Endothelial cell of coronary artery (primary cell): Measurements from ENCODE around the gene ATP6V0B. TPM values are rescaled to one million over a fixed set of nuclear protein-coding genes. Genes with fewer than 3 reads are reported as not detected.

Experiments used
- total RNA-seq: library from RNA; depleted of rRNA; stranded (reverse); fragments of >200 nt; gene quantifications from 2 replicates; pipeline ENCODE4 v1.2.3, GENCODE V29; 2014

ATP6V0B gene
- total RNA-seq = 95.7 and 103 TPM in 2 replicates

DNA sequence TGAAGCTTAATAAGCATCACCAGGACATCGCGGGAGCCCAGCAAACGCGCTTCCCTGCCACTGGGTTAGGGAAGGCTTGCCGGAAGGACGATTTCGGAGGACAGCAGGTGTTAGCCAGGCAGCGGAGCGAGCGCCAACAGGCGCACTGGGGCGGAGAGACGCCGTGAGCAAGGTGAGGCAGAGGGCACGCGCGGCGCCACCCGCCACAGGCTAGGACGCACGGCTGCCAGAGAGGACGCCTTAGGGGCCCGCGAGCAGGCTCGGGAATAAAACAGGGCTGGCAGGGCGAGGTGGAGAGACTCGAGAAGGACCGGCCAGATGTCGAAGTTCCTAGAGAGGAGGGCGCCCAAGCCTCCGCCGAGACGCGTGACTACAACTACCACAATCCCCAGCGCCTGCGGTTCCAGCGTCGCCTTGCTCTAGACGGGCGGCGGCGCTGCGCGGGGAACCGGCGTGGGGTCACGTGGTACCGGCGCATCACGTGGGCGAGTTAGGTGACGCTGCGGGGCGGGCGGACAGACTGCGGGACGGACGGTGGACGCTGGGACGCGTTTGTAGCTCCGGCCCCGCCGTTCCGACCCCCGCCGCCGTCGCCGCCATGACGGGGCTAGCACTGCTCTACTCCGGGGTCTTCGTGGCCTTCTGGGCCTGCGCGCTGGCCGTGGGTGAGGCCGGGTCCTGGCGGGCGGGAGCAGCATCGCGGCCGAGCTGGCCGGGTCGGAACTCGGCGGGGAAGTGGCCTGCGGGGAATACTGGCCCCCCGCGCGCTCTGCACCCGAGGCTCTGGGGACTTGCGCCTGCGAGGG lies at the start of gene ATP6V0B:
Gene ATP6V0B (plus strand): TSS at position 518 of the 806 bp plus-strand sequence. CDS start 81 bp downstream, at position 599.

DNA sequence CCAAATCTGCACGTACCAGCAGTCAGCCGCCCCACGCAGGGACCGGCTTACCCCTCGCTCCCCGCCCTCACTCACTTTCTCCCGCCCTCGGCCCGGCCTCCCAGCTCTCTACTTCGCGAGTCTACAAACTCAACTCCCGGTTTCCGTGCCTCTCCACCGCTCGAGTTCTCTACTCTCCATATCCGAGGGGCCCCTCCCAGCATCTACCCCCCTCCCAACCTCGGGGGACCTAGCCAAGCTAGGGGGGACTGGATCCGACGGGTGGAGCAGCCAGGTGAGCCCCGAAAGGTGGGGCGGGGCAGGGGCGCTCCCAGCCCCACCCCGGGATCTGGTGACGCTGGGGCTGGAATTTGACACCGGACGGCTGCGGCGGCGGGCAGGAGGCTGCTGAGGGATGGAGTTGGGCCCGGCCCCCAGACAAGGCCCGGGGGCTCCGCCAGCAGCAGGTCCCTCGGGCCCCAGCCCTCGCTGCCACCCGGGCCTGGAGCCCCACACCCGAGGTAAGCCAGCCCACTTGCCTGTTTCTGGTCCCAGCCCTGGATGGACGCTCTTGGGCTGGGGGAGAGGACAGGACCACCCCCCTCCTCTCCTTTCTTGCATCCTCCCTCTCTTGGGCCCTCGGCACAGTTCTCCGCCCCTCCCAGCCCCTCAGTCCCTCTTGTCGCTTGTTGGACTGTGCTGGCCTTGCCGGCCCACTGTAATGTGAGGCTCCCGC lies 41.2 kb upstream of the ATP6V0B start, which contains the start of gene ARTN:
Gene ARTN (plus strand): TSS at position 416 of the 715 bp plus-strand sequence. CDS start 1,856 bp downstream, outside the sequence.

DNA sequence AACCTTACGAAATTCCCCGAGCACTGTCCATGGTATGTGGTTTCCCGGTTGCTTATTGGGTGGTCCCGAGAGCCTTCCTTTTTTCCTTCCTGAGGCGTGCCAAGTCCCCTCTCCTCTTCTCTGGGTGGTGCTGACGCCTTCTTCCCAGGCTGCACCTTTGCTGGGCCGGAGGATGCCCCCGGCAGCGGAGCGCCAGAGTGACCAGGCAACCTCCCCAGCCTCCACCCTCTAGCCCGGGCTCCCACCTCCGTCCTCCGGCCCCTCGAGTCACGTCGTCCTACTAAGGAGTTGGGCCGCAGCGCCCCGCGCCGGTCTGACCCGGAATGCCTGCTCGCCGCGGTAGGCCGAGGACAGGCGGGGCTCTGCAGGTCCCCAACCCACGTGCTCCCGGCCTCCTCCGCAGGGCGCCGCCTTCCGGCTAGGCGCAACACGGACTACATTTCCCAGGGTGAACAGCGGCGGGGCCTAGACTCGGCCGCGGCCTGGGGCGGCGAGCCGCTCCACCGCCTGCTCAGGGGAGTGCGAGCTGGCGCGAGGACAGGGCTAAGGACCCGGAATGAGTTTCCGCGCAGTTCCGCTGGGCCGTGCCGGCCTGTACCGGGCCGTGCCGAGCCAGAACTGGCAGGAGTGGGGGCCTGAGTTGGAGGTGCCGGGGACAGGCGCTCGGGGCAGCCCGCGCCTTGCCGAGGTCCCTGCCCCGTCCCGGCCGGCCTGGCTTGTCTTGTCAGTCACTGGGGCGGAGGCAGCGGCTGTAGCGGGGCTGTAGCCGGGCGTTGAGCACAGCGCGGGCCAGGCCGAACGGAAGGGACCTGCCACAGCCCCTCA lies 28.3 kb upstream of the ATP6V0B start, which contains the start of gene IPO13:
Gene IPO13 (plus strand): TSS at position 715 of the 825 bp plus-strand sequence. CDS start 651 bp downstream, outside the sequence.

DNA sequence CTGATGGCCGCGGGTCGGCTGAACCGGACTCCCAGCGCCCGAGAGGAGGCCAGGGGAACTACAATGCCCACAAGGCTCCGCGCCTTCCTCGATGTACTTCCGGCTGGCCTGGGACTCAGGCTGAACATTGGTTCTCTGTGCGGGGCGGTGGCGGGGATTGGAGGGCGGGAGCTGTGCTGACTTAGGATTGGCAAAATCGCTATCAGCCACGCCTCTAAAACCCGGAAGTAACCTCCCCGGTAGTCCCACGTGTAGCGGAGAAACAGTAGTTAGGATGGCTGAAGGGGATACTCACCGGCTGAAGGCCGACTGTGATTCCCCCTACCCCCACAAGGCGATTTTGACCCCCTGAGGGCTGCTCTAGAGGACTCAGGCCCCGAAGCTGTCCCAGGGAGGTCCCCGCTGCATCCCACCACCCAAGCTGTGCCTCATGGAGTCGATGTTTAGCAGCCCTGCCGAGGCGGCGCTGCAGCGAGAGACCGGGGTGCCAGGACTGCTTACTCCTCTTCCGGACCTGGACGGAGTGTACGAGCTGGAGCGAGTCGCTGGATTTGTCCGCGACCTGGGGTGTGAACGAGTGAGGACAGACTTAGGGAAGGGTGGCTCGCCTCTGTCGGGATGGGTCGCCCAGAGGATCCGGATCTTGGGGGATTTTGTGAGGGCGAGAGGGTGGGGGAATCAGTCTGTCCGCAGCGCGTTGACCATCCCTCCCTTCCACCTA lies 4.9 kb upstream of the ATP6V0B start, which contains the start of gene DPH2:
Gene DPH2 (plus strand): TSS at position 265 of the 721 bp plus-strand sequence. CDS start 166 bp downstream, at position 431.

DNA sequence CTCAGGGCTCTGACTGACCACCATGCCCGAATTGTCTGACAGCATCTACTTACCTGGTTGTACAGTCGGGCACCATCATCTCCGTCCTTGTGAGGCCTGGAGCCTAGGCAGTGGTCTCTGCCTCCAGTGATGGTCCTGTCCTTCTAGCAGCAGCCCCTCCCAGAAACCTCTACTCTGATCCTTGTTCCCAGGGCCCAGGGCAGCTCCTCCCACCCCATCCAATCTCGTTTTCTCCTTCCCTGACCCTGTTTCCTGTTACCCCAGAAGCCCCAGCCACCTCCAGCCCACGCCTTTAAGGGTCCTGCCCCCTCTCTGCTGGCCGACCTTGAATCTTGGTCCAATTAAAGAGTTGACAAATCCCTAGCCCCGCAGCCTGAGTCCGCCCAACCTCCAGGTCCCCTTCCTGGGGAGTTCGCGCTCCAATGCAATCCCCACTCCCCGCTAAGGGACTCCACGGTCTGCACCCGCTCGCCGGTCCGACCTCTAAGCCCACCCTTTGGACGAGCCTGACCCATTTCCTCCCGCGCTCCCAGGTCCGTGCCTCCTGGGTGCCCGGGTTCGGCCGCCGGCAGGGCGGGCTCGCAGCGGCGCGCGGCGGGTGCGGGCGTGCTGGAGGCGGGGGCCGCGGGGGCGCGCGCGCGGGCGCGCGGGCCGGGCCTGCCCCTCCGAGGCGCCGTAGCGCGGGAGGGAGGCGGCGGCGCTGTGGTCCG lies 3.9 kb downstream of the ATP6V0B start, which contains the start of gene B4GALT2:
Gene B4GALT2 (plus strand): TSS at position 660 of the 710 bp plus-strand sequence. CDS start 1,951 bp downstream, outside the sequence.

DNA sequence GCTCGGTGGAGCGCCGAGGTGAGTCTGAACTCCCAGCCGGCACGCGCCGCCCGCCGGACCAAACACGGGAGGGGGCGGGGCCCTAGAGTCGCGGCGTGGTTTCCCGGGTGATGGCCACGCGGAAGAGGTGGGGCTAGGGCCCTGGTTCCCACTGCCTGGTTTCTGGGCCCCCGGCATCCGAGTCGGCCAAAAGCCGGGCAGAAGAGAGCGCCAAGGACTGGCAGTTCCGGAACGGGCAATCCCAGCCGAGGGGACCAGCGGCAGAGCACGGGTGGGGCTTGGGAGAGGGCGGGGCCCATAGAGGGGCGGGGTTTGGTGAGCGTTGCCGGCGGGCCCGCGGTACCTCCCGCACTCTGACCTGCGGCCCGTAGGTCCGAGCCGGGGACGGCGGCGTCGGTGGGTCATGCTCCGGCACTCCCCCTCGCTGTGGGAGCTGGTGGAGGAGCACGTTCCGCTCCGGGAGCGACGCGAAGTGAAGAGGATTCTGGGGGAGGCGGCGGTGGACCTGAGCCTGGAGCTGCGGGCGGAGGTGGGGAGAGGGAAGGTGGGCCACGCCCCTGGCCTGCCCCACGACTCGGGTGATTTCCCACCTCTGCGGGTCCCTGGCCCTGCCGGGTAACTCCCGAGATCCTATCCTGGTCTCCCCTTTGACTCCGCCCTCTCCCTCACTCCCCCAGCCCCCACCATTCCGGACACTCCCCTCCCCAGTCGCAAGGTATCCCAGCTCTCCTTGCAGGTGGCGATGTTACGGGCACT lies 16.9 kb downstream of the ATP6V0B start, which contains the start of gene CCDC24:
Gene CCDC24 (plus strand): TSS at position 124 of the 756 bp plus-strand sequence. CDS start 280 bp downstream, at position 404.

Other genes starting within 250 kb of the ATP6V0B start
- 0.09 TPM in 1 of 2 replicates, not detected in the other for gene ARTN, start 41.2 kb upstream of the ATP6V0B start, total RNA-seq
- 10.4 and 15.7 TPM in 2 replicates for gene IPO13, start 28.0 kb upstream of the ATP6V0B start, total RNA-seq
- 21.0 and 26.6 TPM in 2 replicates for gene DPH2, start 5.0 kb upstream of the ATP6V0B start, total RNA-seq
- 63.8 and 64.9 TPM in 2 replicates for gene B4GALT2, start 4.2 kb downstream of the ATP6V0B start, total RNA-seq
- gene CCDC24, start 16.6 kb downstream of the ATP6V0B start, total RNA-seq = 1.6 and 2.4 TPM in 2 replicates
- 0.09 and 7.2 TPM in 2 replicates for gene SLC6A9, start 56.5 kb downstream of the ATP6V0B start, total RNA-seq
- gene KLF17, start 143.9 kb downstream of the ATP6V0B start, total RNA-seq = not detected in 2 replicates
- gene KLF18, start 166.7 kb downstream of the ATP6V0B start, total RNA-seq = not detected in 2 replicates
- 22.0 and 25.9 TPM in 2 replicates for gene DMAP1, start 238.5 kb downstream of the ATP6V0B start, total RNA-seq